Choroid plexus epithelial cell (primary cell): ENCODE results near the gene OPRPN.

ENCODE experiments used
- DNase-seq: peaks from one replicate; pipeline ENCODE4 v3.0.0-alpha.2; 2010; ENCODE audit warnings: low read depth
- H3K4me3 ChIP-seq: 2 replicates; pipeline ENCODE4 v1.5.1; 2011; ENCODE audit warnings: low read depth, mild to moderate bottlenecking, control low read depth, low read length, moderate library complexity
- CTCF ChIP-seq: conservative IDR thresholded peaks from 2 replicates; pipeline ENCODE4 v1.5.1; 2011; ENCODE audit warnings: low read depth, mild to moderate bottlenecking, control low read depth, inconsistent platforms, low read length, moderate library complexity

The OPRPN gene

GRCh38 chr4:70371987-70372386 is 25.8 kb upstream of the OPRPN start:
- H3K4me3 ChIP-seq: no peak overlapping the region
- DNase-seq: no peak
- no peak for TF ChIP-seq CTCF

GRCh38 chr4:70372760-70373159 is 25.0 kb upstream of the OPRPN start:
- DNase-seq: no peak
- no peak overlapping the region for H3K4me3 ChIP-seq
- no peak for TF ChIP-seq CTCF

- H3K4me3 ChIP-seq: no peak overlapping the region
- TF ChIP-seq CTCF: no peak
- DNase-seq: no peak
Measured at GRCh38 chr4:70380578-70380977, 17.2 kb upstream of the OPRPN start.

GRCh38 chr4:70382691-70383181 is 15.0 kb upstream of the OPRPN start, which contains the start of gene SMR3B:
TSS of gene SMR3B (plus strand) at chr4:70383131. CDS start at chr4:70384511, 1,380 bp downstream.
- no peak within 1 kb of the TSS for H3K4me3 ChIP-seq
- TF ChIP-seq CTCF: no peak
- no peak for DNase-seq

- no peak overlapping the region for H3K4me3 ChIP-seq
- DNase-seq: no peak
- no peak for TF ChIP-seq CTCF
Measured at GRCh38 chr4:70392057-70392776, 5.5 kb upstream of the OPRPN start.

GRCh38 chr4:70399319-70399718 is 1.6 kb downstream of the OPRPN start:
- DNase-seq: no peak
- H3K4me3 ChIP-seq: no peak overlapping the region
- no peak for TF ChIP-seq CTCF

- TF ChIP-seq CTCF: no peak
- DNase-seq: no peak
- H3K4me3 ChIP-seq: no peak overlapping the region
Measured at GRCh38 chr4:70402762-70403161, 5.0 kb downstream of the OPRPN start.
